Hippocampal formation (tissue), 2 donors: ENCODE measurements around the gene ESRRB.

ENCODE experiments used
- DNase-seq, 2 donors: peaks; one replicate each; lab custom pipeline; 2025; lab: John Stamatoyannopoulos, UW

Gene ESRRB

DNA sequence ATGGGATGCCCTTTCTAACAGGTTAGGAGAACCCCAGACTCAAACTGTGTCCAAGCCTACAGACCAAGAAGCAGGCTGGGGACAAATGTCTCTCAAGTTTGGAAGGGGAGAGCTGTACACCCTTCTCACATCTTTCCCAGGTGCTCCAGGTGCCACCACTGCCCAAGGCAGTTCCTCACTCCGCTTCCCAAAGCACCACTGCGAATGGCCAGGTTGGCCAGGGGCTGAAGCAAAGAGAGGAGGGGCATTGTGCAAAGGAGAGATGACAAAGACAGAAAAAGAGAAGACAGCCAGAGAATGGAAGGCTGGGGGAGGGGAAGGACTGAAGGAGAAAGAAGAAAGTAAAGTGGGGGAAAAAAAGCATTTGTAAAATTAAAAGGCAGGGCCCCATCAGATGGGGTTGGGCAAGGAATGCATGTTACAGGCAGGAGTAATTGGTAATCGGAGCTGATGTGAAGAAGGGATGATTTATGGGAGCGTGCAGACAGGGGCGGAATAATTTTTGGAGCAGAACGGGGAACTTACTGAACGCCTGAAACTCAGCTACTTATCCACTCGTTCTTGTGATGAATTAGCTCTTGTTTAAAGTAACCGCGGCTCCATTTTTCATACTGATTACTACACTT is 165.8 kb downstream of the ESRRB start:
- no peak for DNase-seq

DNA sequence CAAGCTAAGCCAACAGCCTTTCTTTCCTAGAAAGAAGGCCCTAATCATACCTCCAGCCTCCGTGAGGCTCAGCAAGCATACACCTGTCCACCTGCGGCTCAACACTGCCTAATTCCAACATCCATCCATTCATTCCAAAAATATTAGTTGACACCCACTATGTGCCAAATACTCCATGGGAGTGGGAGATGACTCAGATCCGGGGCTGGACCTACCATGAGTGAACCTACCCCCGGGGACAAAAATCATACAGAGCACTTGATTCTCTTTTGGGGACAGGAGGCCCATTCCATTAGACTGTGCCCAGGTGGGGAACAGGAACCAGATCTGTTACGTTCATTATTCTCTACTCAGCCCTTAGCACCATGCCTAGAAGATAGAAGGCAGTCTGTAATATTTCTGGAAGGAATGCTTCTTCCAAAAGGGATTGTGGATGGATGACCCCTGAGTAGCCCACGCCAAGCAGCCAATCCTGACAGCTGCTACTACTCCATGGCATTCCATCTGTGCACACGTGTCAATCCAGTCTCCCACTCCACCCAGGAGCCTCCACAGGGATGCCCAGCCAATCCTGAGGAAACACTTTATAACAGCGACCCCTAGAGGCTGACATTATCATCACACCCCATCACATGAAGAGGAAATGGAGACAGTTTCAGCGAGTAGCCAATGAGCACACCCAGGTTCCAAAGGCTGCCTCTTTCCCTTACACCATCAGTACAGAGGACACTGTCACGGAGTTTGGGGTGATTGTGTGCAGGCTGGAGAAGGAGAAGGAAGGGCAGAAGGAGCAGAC is 170.7 kb downstream of the ESRRB start:
- no peak for DNase-seq

DNA sequence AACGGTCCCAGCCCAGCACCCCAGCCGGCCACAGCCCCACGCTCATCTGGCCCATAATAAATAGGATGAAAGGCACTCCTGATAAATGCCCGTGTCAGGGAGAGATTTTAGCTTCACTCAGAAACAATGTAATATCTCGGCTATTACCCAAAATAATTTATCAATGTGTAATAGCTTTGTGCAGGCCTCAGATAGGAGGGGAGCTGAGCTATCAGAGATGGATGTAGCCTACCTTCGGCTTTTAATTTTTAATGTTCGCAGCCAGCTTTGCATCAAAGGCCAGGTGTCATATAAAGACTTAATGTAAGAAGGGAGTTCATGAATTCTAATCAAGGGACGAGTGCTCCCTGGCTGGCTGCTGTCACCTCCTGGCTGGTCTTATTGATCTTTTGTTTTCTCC is 171.9 kb downstream of the ESRRB start:
- DNase-seq, result no peak

DNA sequence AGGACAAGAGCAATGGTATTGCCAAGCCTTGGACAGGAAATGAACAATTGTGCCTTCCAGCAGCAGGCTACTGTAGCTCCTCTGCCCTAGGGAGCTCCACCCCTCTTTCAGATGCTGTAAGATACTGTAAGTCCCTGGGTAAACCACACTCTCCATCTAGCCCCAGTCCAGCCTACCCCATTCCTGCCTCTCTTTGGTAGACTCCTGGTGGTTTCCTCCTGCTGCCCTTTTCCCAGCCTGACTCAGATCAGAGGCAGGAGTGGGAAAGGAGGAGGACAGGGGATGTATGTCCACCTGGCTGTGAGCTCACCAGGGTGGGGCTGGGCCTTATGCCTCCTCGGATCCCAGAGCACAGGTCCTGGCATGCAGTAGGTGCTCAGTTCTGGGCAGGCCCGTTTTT is 174.6 kb downstream of the ESRRB start:
- DNase-seq, result no peak

DNA sequence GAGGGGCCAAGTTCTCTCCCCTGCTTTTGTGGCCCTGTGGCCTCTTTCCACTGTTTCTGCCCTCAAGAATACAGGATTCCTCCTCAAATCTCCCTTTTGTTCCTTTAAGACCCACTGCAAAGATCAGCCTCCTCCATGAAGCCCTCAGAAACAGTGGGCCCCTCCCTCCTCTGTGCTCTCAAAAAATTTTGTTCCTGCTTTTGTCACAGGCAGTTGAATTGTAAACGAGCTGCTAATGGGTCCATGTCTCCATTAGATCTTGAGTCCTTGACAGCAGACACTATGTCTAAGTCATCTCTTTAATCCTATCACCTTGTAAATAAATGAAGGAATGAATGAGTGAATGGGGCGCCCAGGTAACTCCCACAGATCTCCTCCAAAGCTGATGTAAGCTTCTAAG is 175.2 kb downstream of the ESRRB start:
- no peak for DNase-seq
